ENCODE measurements around the gene ENO1.
"Not testable (repeated sequence)": the region's sequence is repeated elsewhere in the genome, so short reads cannot be mapped to it uniquely, and the experiment has no call there.

The ENO1 gene

GRCh38 chr1:8878448-8878697 is at the start of gene ENO1:
ENO1 (minus strand) TSS chr1:8878686; CDS start chr1:8874908, 3,778 bp downstream.
- DNase-seq: no peak

GRCh38 chr1:8926707-8927694 is 48.5 kb upstream of the ENO1 start:
- DNase-seq: no peak

GRCh38 chr1:8925960-8926359 is 47.5 kb upstream of the ENO1 start:
- DNase-seq: no peak

GRCh38 chr1:8925406-8925805 is 46.9 kb upstream of the ENO1 start:
- no peak for DNase-seq

- DNase-seq: no peak
Measured at GRCh38 chr1:8922962-8923361, 44.5 kb upstream of the ENO1 start.

- DNase-seq: not testable (repeated sequence)
Measured at GRCh38 chr1:8917536-8917935, 39.0 kb upstream of the ENO1 start.

GRCh38 chr1:8915446-8915845 is 37.0 kb upstream of the ENO1 start:
- DNase-seq: no peak

GRCh38 chr1:8914466-8914865 is 36.0 kb upstream of the ENO1 start:
- DNase-seq: no peak

GRCh38 chr1:8913457-8913856 is 35.0 kb upstream of the ENO1 start:
- no peak for DNase-seq

GRCh38 chr1:8911416-8912309 is 33.2 kb upstream of the ENO1 start:
- DNase-seq: peak; percentile 37 to 47

- DNase-seq: no peak
Measured at GRCh38 chr1:8910914-8911313, 32.4 kb upstream of the ENO1 start.

GRCh38 chr1:8910331-8910730 is 31.8 kb upstream of the ENO1 start:
- no peak for DNase-seq

- DNase-seq: no peak
Measured at GRCh38 chr1:8908388-8909151, 30.1 kb upstream of the ENO1 start.

GRCh38 chr1:8905582-8906191 is 27.2 kb upstream of the ENO1 start:
- no peak for DNase-seq

- no peak for DNase-seq
Measured at GRCh38 chr1:8903908-8904650, 25.6 kb upstream of the ENO1 start.

- no peak for DNase-seq
Measured at GRCh38 chr1:8903410-8903809, 24.9 kb upstream of the ENO1 start.

- no peak for DNase-seq
Measured at GRCh38 chr1:8902765-8903164, 24.3 kb upstream of the ENO1 start.

- not testable (repeated sequence) for DNase-seq
Measured at GRCh38 chr1:8900684-8901083, 22.2 kb upstream of the ENO1 start.

- DNase-seq: no peak
Measured at GRCh38 chr1:8899046-8899445, 20.6 kb upstream of the ENO1 start.

GRCh38 chr1:8898418-8898817 is 19.9 kb upstream of the ENO1 start:
- DNase-seq: not testable (repeated sequence)

- not testable (repeated sequence) for DNase-seq
Measured at GRCh38 chr1:8897505-8897904, 19.0 kb upstream of the ENO1 start.

GRCh38 chr1:8896775-8897174 is 18.3 kb upstream of the ENO1 start:
- DNase-seq: not testable (repeated sequence)
